GM19238 (cell line): ENCODE results near the gene MICAL3.

Source experiments
- DNase-seq: peaks from one replicate; pipeline ENCODE4 v3.0.0; 2011; ENCODE audit warnings: low spot score; ENCODE audit not compliant: insufficient read length

Gene MICAL3

GRCh38 chr22:17738386-17739128 is 285.8 kb downstream of the MICAL3 start:
- DNase-seq = no peak
